HEK293 (cell line): Measurements from ENCODE around the gene ARCN1.
A peak's percentile ranks its signal among the peaks of the same experiment; 100 is the strongest.

Experiments
- CTCF ChIA-PET: fragments of 350-600 bp; formaldehyde crosslinking; extraction: SDS; loops from one replicate; lab custom pipeline; 2021; ENCODE audit warnings: antibody characterized with exemption; lab: Yijun Ruan, JAX
- POLR2A ChIA-PET: fragments of 300-600 bp; formaldehyde crosslinking; extraction: SDS; loops from one replicate; lab custom pipeline; 2020; ENCODE audit warnings: antibody characterized with exemption, inconsistent platforms; lab: Yijun Ruan, JAX
- H3K27ac ChIP-seq: fragments of 200-500 bp; sonication (Bioruptor generic); 2 replicates; pipeline ENCODE4 v1.5.1; 2014; ENCODE audit warnings: low read depth, low read length, control low read depth, inconsistent platforms; ENCODE audit errors: extremely low read depth
- H3K36me3 ChIP-seq, 2 experiments: fragments of 200-500 bp in 1 of 2; sonication (Bioruptor generic) in 1 of 2; 1 replicate in 1 of 2; 2 replicates in 1 of 2; pipeline ENCODE4 v1.5.1; 2014 to 2017; ENCODE audit warnings: inconsistent platforms in 2 of 2, low read length in 2 of 2; ENCODE audit not compliant: control insufficient read depth in 2 of 2, insufficient read depth in 1 of 2
- H3K4me1 ChIP-seq: fragments of 200-500 bp; sonication (Bioruptor generic); 2 replicates; pipeline ENCODE4 v1.5.1; 2014; ENCODE audit warnings: mild to moderate bottlenecking, low read length, inconsistent platforms; ENCODE audit not compliant: control insufficient read depth, insufficient read depth
- H3K4me3 ChIP-seq: 2 replicates; pipeline ENCODE4 v1.5.1; 2011; ENCODE audit warnings: low read depth, mild to moderate bottlenecking, control low read depth, low read length, moderate library complexity
- H3K9me3 ChIP-seq: fragments of 200-500 bp; sonication (Bioruptor generic); 2 replicates; pipeline ENCODE4 v1.5.1; 2014; ENCODE audit warnings: low read depth, low read length, inconsistent platforms; ENCODE audit not compliant: control insufficient read depth, insufficient read depth
- PRDM4 ChIP-seq: fragments of 450-650 bp; formaldehyde crosslinking; IDR thresholded peaks from 2 replicates; pipeline ENCODE4 v1.5.1; 2017; ENCODE audit warnings: missing biosample characterization, missing genetic modification characterization
- TCF7L2 ChIP-seq: IDR thresholded peaks from 2 replicates; pipeline ENCODE4 v1.6.1; 2011; ENCODE audit warnings: low read depth, mild to moderate bottlenecking, inconsistent platforms, low read length, moderate library complexity, borderline replicate concordance
- TRIM28 ChIP-seq: IDR thresholded peaks from 2 replicates; pipeline ENCODE4 v1.6.1; 2011; ENCODE audit warnings: low read length, control low read depth, borderline replicate concordance
- ZNF112 ChIP-seq: fragments of 450-650 bp; formaldehyde crosslinking; IDR thresholded peaks from 2 replicates; pipeline ENCODE4 v1.5.0; 2017; ENCODE audit warnings: missing biosample characterization, missing genetic modification characterization
- ZNF239 ChIP-seq: fragments of 450-650 bp; formaldehyde crosslinking; IDR thresholded peaks from 2 replicates; pipeline ENCODE4 v1.5.1; 2016; ENCODE audit warnings: missing biosample characterization, missing genetic modification characterization
- ZNF558 ChIP-seq: fragments of 450-650 bp; formaldehyde crosslinking; IDR thresholded peaks from 2 replicates; pipeline ENCODE4 v1.5.1; 2016; ENCODE audit warnings: missing biosample characterization, missing genetic modification characterization
- TF ChIP-seq, protein P1 (sequence below): fragments of 450-650 bp; formaldehyde crosslinking; IDR thresholded peaks from 2 replicates; pipeline ENCODE4 v1.5.1; 2016; ENCODE audit warnings: missing biosample characterization, missing genetic modification characterization
- TF ChIP-seq, protein P2 (sequence below): fragments of 450-650 bp; formaldehyde crosslinking; IDR thresholded peaks from 2 replicates; pipeline ENCODE4 v1.5.1; 2017; ENCODE audit warnings: missing biosample characterization, missing genetic modification characterization

The ARCN1 gene

DNA sequence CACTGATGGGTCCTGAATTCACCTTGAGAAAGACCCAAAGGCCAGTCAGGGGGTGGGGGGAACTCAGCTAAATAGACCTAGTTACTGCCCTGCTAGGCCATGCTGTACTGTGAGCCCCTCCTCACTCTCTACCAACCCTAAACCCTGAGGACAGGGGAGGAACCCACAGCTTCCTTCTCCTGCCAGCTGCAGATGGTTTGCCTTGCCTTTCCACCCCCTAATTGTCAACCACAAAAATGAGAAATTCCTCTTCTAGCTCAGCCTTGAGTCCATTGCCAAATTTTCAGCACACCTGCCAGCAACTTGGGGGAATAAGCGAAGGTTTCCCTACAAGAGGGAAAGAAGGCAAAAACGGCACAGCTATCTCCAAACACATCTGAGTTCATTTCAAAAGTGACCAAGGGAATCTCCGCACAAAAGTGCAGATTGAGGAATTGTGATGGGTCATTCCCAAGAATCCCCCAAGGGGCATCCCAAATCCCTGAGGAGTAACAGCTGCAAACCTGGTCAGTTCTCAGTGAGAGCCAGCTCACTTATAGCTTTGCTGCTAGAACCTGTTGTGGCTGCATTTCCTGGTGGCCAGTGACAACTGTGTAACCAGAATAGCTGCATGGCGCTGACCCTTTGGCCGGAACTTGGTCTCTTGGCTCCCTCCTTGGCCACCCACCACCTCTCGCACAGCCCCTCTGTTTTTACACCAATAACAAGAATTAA, 47.3 kb upstream of the ARCN1 start:
- Histone ChIP-seq H3K36me3 (peaks cover 3 to 73% of the 10 kb centered on the region in 2 experiments; a peak in 2 of 3 replicates), H3K9me3 (no peaks in the 10 kb centered on the region), H3K4me3 (no peak overlapping the region), H3K4me1 (no peaks in the 10 kb centered on the region), H3K27ac (no peak overlapping the region)
- TF ChIP-seq, protein P1, sequence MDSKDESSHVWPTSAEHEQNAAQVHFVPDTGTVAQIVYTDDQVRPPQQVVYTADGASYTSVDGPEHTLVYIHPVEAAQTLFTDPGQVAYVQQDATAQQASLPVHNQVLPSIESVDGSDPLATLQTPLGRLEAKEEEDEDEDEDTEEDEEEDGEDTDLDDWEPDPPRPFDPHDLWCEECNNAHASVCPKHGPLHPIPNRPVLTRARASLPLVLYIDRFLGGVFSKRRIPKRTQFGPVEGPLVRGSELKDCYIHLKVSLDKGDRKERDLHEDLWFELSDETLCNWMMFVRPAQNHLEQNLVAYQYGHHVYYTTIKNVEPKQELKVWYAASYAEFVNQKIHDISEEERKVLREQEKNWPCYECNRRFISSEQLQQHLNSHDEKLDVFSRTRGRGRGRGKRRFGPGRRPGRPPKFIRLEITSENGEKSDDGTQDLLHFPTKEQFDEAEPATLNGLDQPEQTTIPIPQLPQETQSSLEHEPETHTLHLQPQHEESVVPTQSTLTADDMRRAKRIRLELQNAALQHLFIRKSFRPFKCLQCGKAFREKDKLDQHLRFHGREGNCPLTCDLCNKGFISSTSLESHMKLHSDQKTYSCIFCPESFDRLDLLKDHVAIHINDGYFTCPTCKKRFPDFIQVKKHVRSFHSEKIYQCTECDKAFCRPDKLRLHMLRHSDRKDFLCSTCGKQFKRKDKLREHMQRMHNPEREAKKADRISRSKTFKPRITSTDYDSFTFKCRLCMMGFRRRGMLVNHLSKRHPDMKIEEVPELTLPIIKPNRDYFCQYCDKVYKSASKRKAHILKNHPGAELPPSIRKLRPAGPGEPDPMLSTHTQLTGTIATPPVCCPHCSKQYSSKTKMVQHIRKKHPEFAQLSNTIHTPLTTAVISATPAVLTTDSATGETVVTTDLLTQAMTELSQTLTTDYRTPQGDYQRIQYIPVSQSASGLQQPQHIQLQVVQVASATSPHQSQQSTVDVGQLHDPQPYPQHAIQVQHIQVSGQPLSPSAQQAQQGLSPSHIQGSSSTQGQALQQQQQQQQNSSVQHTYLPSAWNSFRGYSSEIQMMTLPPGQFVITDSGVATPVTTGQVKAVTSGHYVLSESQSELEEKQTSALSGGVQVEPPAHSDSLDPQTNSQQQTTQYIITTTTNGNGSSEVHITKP (tag by site-specific recombination) = peak; percentile 44; the same call in 1 of the 2 replicates
- TF ChIP-seq TCF7L2 (no peak), ZNF558 (tag by site-specific recombination) (no peak), ZNF239 (tag by site-specific recombination) (no peak)
- POLR2A ChIA-PET = interaction anchor here (1.3 kb wide), 1 partner anchor 12 kb away, joined by 3 read pairs; no protein-coding TSS in a partner anchor
- CTCF ChIA-PET = interaction anchor here (0.6 to 1.1 kb wide), 4 partner anchors 37 to 379 kb away, joined by 3 to 4 read pairs (median 4); no protein-coding TSS in a partner anchor

- ChIA-PET CTCF (interaction anchor here (0.7 to 0.8 kb wide), 3 partner anchors 17 to 356 kb away, joined by 3 read pairs; no protein-coding TSS in a partner anchor), POLR2A (no interaction called here)
Measured at GRCh38 chr11:118526688-118527087, 45.5 kb upstream of the ARCN1 start.

GRCh38 chr11:118527109-118527508, 45.1 kb upstream of the ARCN1 start, which contains the start of gene TTC36:
TSS of gene TTC36 (plus strand) at chr11:118527474. CDS start at chr11:118527495, 21 bp downstream.
- no peak within 1 kb of the TSS for H3K4me3 ChIP-seq
- H3K27ac ChIP-seq = no peak within 1 kb of the TSS
- TF ChIP-seq ZNF112 (tag by site-specific recombination) = no peak
- TF ChIP-seq, all 188 proteins: peak for 0
- POLR2A ChIA-PET = no interaction called here
- Histone ChIP-seq H3K36me3 (peaks cover 0 to 51% of the 10 kb centered on the region in 2 experiments; a peak in 1 of 3 replicates), H3K4me1 (no peaks in the 10 kb centered on the region), H3K9me3 (no peaks in the 10 kb centered on the region)
- CTCF ChIA-PET = interaction anchor here (0.6 to 0.8 kb wide), 3 partner anchors 17 to 356 kb away, joined by 3 read pairs; no protein-coding TSS in a partner anchor

More at GRCh38 chr11:118526688-118527087, 45.5 kb upstream of the ARCN1 start:
- TF ChIP-seq TRIM28 (no peak), PRDM4 (tag by site-specific recombination) (no peak)
- TF ChIP-seq, protein P2, sequence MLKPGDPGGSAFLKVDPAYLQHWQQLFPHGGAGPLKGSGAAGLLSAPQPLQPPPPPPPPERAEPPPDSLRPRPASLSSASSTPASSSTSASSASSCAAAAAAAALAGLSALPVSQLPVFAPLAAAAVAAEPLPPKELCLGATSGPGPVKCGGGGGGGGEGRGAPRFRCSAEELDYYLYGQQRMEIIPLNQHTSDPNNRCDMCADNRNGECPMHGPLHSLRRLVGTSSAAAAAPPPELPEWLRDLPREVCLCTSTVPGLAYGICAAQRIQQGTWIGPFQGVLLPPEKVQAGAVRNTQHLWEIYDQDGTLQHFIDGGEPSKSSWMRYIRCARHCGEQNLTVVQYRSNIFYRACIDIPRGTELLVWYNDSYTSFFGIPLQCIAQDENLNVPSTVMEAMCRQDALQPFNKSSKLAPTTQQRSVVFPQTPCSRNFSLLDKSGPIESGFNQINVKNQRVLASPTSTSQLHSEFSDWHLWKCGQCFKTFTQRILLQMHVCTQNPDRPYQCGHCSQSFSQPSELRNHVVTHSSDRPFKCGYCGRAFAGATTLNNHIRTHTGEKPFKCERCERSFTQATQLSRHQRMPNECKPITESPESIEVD = peak; percentile 25; the same call in 1 of the 2 replicates
- Histone ChIP-seq H3K36me3 (peaks cover 0 to 55% of the 10 kb centered on the region in 2 experiments; a peak in 1 of 3 replicates), H3K4me1 (no peaks in the 10 kb centered on the region), H3K4me3 (no peak overlapping the region), H3K27ac (no peak overlapping the region), H3K9me3 (no peaks in the 10 kb centered on the region)
